HG02840 (cell line): ENCODE data around the gene PRKCE.
"Not testable (repeated sequence)": the region's sequence is repeated elsewhere in the genome, so short reads cannot be mapped to it uniquely, and the experiment has no call there.

Experiments
- ATAC-seq: cut with Tn5 transposase; IDR thresholded peaks from one replicate; pipeline ENCODE4 v1.9.1; 2021; ENCODE audit warnings: mild to moderate bottlenecking, moderate library complexity, moderate number of reproducible peaks; ENCODE audit not compliant: unreplicated experiment, low FRiP score

Gene PRKCE

DNA sequence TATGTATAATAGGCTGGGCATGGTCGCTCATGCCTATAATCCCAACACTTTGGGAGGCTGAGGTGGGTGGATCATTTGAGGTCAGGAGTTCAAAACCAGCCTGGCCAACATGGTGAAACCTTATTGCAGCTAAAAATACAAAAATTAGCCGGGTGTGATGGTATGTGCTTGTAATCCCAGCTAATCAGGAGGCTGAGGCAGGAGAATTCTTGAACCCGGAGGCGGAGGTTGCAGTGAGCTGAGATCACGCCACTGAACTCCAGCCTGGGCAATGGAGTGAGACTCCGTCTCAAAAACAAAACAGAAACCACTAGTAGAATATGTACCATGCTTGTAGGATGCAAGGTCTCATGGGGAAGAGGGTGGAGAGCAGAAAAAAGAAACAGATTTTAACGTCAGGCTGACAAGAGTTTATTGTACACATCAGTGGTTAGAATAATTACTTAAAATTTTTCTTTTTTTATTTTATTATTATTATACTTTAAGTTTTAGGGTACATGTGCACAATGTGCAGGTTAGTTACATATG, 44.1 kb downstream of the PRKCE start:
- ATAC-seq, result peak; percentile 40

DNA sequence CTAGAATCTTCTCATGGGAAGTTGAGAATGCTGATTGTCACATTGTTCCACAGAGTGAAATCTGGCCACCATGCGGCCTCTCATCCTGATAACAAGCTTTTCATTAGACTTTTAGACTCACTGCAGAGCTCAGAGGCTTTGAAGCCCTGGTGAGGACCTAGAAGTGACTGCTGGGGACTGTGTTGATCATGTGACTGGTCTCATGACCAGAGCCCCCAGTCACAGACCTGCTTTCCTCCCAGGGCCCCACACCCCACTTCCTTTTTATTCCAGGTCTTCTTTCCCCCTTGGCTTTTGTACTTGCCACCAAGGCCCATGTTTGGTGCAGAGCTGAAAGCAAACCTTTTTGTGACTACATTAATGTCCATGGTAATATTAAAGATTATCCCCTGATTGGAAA, 45.2 kb downstream of the PRKCE start:
- no peak for ATAC-seq

DNA sequence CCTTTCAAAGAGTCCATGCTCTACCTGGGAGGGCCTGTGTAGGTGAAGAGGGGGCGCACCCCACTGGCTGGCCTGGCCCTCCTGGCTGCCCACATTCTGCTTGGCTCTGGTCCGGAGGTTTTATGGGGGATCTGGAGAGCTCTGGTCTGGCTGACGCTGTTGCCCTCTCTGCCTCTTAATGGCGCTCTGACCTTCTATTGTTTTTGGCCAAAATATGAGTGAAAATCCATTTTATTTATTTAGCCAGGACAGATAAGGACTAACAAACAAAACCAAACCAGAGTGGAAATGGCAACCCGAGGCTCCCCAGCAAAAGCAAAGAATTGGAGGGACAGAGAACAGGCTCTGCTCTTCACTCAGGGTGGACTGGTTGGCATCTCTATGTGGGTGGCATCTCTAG, 45.7 kb downstream of the PRKCE start:
- ATAC-seq, result no peak

DNA sequence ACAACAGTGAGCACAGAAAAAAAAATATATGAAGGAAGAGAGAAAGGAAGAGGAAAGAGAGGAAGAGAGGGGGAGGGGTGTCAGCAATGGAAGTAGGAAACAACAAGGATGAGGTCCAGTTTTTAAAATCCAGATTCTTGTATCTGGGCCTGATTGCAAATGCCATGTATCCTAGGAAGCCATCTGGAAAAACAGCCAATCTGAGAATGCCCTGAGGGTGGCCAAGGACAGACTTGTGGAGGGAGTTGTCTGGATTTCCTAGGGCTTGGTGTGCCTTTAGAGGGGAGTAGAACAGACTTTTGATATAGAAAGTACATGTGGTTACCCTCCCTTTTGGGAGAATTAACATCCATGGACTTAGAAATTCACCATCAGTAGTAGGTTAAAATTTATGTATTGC, 47.1 kb downstream of the PRKCE start:
- ATAC-seq, result no peak

DNA sequence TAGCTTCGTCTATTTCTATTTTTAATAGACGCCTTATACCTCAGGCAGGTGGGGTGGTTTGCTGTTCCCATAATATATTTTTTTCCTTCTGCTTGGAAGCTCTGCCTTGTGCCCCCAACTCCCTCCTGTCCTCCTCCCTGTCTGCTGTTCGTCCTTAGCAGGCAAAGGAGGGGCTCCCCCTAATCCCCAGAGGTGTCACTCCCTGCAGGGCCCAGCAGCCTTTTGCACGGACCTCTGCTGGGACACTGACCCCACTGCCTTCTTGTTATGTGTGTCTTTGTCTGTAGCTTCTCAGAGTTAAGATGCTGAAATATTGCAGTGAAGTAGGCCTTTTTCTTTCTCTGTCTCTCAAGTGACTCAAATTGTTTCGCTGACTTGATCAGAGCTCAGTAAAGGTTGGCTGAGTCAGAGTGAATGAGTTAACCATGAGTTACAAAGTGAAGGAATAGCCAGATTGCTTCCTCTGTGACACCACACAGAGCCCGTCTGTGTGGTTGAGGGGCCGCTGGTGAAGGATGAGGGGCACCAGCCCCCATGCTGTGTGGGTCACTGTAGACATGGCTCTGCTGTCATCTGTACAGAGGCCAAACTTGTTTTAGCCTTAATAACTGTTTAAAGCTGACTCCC, 47.7 kb downstream of the PRKCE start:
- no peak for ATAC-seq

DNA sequence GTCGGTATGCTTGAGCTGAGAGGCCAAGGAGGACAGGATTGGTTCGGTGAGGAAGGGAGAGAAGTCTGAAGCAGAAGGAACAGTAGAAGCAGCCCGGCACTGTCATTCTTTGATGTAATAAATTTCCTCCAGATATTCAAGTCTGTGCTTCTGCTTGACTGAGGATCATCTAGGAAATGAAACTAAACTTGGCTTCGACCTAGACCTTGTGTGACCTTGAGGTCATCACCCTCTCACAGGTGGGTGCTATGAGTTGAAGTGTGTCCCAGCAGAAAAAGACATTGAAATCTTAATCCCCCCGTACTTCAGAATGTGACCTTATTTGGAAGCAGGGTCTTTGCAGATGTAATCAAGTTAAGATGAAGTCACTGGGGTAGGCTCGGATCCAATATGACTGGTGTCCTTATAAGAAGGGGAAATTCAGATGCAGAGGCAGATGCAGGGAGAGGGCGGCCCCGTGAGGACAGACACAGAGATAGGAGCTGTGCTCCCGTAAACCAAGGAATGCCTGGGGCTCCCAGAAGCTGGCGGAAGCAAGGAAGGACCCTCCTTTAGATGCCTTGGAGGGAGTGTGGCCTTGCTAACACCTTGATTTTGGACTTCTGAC, 49.0 kb downstream of the PRKCE start:
- ATAC-seq, result no peak

DNA sequence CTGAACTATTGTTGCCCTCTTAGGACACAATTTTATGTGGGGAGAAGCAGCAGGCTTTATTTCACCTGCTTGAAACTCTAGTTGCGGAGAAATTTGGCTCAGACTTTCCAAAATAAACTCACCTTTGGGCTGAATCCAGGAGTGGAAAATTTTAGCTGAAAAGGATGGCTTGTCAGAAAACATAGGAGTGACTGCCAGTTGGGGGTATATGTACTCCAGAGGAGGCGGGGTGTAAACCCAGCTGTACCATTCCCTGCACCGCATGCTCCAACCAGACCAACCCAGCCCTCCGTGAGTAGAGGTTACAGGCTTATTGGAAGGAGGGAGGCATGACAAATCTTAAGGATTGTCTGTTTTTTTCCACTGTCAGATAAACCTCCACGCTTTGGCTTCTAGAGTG, 53.8 kb downstream of the PRKCE start:
- no peak for ATAC-seq

DNA sequence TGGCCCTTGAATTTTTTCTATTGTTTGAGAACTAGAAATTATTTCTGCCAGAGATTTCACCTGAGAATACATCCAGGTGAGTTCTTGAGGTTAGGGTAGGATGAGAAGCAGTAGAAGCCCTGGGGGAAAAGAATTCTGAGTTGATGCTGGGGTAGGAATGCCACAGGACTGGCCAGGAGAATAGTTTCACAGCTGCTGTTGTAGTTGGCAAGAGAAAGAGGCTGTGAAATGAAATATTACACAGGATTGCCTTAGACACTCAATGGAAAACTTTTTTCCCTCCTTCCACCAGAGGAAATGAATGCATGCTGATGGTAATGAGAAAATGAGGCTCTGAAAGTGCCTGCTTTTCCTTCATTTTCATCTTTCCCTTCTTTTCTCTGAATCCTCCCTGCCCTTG, 54.6 kb downstream of the PRKCE start:
- ATAC-seq, result no peak

DNA sequence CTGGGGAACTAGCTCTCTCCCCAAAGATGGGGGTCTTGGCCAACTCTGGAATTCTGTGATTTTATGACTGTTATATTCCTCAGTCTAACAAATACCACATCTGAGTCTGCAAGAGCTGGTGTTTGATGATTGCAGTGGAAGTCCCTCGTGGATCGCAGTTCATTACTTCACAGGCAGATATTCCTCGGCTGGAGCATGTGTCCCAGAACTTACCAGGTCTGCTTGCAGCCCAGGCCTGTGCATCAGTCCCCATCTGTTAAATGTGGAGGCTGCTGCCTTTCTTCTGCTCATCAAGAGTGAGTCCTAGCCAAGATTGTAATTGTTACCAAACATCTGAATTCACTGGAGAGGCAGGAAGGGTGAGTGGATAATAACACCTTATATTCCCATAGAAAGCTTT, 55.5 kb downstream of the PRKCE start:
- no peak for ATAC-seq

DNA sequence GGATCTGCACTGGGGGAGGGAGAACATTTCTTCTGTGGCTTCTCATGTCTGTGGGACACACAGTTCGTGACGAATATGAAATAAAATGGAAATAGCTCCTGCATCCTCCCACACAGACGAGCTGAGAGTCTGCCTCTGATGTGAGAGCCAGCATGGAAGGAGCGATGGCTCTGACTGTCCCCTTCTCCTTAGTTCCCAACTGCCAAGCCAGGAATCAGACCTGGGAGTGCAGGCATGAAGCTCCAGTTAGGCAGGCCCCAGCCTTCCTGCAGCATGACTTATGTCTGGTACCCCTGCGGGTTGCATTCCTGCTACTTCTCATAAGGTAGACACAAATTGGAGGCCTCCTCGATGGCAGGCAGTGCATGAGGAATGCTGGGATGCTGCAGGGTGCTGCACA, 56.2 kb downstream of the PRKCE start:
- ATAC-seq, result no peak

DNA sequence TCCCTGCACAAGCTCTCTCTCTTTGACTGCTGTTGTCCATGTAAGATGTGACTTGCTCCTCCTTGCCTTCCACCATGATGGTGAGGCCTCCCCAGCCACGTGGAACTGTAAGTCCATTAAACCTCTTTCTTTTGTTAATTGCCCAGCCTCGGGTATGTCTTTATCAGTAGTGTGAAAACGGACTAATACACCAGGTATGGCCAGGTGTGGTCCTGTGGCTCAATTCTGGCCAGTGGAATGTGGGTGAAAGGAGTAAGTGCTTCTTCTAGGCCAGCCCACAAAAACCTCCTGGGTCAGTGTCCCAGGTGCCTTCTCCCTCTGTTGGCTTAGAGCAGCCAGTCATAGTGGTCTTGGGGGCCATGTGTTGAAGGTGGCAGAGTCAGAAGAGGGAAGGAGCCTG, 57.0 kb downstream of the PRKCE start:
- no peak for ATAC-seq

DNA sequence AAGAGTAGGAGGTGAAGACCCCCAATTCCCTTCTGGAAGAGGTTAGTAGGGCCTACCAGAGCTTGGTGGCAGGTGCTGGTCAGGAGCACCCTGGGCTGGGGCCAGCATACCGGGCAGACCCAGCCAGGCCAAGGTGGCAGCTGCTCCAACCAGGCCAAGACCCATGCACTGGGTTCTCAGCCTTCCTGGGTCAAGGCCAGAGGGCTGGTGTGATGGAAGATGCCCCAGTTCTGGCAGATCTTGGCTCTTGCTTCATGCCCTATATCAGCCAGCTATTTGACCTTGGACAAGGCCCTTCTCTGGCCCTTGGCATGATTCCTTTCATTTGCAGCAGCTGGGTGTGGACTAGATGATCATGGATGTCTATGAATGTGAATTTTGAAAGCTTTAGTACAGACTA, 57.7 kb downstream of the PRKCE start:
- no peak for ATAC-seq

DNA sequence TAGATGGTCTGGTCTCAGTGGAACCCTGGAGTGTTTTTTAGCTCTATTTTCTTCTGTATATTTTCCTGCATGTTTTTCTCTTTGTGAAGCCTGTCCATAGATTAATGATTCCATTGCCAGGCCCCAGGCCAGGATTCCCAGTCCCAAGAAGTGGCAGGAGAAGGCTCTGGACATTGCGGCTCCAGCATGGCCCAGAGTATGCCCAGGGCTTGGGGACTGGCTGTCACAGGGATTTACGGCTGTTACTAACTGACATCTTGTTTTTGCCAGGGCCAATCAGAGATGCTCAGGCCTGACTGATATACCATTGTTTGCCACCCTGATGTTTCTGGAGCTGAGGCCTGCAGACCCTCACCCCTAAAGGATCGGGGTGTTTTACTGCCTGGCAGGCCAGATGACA, 59.0 kb downstream of the PRKCE start:
- no peak for ATAC-seq

DNA sequence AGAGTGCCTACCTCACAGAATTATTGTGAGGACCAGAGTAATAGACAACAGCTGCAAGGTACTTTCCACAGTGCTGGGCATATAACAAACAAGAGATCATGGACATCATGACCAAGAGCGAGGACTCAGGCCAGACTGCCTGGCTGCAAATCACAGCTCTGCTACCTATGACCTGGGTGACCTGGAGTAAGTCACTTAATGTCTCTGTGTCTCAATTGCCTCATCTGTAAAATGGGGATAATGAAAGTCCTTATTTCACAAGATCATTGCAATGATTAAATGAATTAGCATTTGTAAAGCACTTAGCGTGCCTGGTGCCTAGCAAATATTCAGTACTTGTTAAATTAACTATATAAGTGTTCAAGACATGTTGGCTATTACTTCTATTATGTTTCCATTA, 59.7 kb downstream of the PRKCE start:
- ATAC-seq, result no peak

DNA sequence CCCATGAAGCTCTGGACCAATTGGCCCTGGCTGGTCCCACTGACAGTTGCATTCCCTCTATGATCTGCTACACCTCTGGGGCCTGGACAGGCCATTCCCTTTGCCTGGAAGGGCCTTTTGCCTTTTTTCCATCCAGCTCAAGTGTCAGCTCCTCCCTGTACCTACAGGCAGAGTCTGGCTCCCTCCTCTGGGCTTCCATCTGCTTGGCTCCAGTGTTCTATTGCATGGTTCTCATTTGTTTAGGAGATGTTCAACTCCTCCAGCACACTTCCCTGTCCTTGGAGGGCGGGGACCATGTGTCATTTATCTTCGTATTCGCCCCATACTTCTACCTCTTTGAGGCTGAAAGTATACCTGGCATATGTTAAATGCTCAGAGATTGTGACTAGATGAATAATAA, 61.1 kb downstream of the PRKCE start:
- no peak for ATAC-seq

DNA sequence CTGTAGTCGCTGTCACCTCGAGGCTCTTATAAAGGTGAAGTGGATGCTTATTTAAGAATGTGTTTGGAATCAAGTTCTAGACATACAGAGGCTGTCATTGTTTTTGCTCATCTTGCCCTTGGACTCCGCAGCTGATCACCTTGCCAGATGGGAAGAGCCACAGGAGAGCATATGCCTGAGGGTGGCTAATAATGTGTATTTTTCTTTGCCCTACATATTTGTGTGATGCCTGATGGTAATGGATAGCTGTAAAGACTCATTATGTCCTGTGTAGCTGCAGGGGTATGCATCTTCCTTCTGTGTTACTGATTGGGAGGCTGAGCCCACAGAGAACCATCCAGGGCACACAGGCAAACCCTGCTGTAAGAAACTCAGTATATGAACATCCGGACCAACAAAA, 61.7 kb downstream of the PRKCE start:
- no peak for ATAC-seq

DNA sequence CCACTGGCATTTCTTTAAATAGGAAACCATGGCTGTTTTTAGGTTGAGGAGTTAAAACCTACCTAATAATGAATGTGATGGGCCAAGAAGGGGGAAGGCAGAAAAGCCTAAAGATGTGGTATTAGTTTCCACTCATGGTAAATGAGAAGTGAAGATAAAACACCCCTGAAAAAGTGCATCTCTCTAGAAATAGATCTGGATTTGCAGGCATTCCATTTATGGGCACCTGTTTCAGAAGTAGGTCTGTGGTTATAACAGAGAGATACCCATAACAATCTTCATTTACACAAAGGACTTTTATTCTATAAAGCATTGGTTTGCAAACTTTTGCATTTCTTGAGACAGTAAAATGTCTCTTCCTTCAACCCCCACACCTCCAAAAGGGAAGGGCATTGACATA, 62.1 kb downstream of the PRKCE start:
- ATAC-seq, result no peak

DNA sequence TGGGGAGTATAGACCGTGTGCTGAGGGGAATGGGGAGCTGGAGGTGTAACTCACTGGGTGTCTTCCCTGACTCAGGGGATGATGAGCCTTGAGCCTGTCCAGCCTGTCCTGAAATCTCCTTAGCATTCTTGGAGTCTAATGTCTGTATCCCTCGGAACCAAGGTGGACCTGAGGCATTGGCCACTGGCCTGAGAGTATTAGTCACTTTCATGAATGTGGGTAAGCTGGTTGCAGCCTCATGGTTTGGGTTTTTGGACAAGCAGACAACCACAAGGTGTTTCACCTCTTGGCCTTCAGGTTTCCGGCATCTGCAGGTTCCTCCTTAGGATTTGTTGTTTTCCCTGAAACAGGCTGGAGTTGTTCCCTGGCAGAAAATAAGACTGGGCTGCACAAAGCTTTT, 63.2 kb downstream of the PRKCE start:
- ATAC-seq, result no peak

DNA sequence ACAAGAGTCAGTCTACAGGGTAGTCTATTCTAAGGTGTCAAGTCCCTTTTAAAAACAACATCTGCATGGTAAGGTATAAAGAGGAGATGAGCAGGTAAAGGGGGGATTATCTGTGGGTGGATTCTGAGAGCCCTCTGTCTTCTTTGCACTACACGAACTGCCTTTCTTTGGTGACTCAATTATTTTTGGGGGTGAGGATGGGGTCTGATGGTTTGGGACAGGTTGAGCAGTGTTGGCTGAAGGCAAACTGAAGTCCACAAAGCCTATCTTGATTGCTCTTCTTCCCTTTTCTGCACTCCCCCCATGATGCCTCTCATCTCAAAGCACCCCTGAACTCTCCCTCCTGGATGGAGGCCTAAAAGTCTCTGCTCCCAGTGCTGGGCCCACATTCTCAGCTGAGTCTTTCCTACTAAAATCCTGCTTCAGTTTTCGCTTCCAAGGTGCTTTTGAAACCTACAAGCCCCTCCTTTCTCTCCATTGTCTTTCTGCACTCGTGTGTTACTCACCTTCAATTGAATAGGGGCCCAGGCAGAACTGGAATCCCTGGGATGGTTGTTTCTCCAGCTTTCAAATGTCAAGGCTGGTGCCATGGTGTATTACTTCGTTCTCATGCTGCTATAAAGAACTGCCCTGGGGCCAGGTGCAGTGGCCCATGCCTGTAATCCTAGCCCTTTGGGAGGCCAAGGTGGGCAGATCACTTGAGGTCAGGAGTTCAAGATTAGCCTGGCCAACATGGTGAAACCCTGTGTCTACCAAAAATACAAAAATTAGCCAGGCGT, 64.3 kb downstream of the PRKCE start:
- no peak for ATAC-seq

DNA sequence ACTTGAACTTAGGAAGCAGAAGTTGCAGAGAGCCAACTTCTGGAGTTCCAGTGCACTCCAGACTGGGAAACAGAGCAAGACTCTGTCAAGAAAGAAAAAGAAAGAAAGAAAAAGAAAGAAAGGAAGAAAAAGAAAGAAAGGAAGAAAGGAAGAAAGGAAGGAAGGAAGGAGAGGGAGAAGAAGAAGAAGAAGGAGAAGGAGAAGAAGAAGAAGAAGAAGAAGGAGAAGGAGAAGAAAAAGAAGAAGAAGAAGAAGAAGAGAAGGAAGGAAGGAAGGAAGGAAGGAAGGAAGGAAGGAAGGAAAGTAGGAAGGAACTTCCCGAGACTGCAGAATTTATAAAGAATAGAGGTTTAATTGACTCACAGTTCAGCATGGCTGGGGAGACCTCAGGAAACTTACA, 65.0 kb downstream of the PRKCE start:
- not testable (repeated sequence) for ATAC-seq

DNA sequence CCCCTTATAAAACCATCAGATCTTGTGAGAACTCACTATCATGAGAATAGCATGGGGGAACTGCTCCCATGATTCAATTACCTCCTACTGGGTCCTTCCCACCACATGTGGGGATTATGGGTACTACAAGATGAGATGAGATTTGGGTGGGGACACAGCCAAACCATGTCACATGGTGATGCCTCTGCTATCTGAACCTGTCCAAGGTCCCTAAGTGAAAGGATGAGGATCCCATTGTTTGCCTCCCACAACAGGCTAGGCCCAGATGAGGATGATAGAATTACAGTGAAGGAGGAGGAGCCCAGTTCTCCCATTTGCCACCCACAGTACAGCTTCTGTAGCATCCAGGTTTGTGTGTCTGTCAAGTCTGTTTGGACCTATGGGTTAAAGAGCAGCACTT, 65.4 kb downstream of the PRKCE start:
- ATAC-seq, result no peak

DNA sequence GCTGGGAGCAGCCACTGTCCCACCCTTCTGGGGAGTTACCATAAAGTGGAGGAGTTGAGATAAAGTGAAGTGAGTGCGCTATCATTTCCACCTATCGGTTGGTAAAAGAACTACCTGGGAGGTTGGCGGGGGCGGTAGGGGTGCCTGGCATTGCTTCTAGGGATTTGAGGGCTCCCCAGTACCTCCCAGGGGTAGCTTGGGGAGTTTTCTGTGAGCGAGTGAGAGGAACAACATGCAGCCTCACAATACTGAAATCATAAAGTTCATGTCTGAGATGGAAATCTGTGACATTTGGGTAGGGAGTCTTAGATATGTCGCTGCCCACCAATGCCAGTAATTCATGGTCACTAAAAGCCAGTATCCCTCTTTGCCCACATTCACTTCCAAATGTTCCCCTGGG, 68.7 kb downstream of the PRKCE start:
- no peak for ATAC-seq
